ENCODE results near the gene SPART. TPM values are rescaled to one million over a fixed set of nuclear protein-coding genes. Genes with fewer than 3 reads are reported as not detected.

The SPART gene
- total and polyA plus RNA-seq, 2 donors from 2014 or later: 47.8 to 66.1 TPM

- DNase-seq (no peak), FAIRE-seq (no peak)
- Histone ChIP-seq H3K4me1 (ENCODE audit: control insufficient read depth in 2 of 3, insufficient read depth in 2 of 3, low read depth in 1 of 3, low read length in 3 of 3) (peaks cover 0 to 8% (median 3%) of the 10 kb centered on the region in 3 donors), H3K36me3 (ENCODE audit: control insufficient read depth in 2 of 3, insufficient read depth in 3 of 3, low read length in 3 of 3) (no peaks in the 10 kb centered on the region), H3K9me3 (ENCODE audit: control insufficient read depth in 2 of 3, insufficient read depth in 1 of 3, low read length in 3 of 3) (no peaks in the 10 kb centered on the region), H3K4me3 (ENCODE audit: low read length in 3 of 3) (no peak overlapping the region), H3K27ac (ENCODE audit: low read depth in 2 of 2, low read length in 2 of 2) (no peak overlapping the region), H3K27me3 (ENCODE audit: control insufficient read depth, insufficient read depth, low read length) (no peaks in the 10 kb centered on the region), H3K9ac (ENCODE audit: low read length in 3 of 3) (no peak overlapping the region)
- intact Hi-C loops (cut with DNase I): no loop called here
- TF ChIP-seq, protein P1, sequence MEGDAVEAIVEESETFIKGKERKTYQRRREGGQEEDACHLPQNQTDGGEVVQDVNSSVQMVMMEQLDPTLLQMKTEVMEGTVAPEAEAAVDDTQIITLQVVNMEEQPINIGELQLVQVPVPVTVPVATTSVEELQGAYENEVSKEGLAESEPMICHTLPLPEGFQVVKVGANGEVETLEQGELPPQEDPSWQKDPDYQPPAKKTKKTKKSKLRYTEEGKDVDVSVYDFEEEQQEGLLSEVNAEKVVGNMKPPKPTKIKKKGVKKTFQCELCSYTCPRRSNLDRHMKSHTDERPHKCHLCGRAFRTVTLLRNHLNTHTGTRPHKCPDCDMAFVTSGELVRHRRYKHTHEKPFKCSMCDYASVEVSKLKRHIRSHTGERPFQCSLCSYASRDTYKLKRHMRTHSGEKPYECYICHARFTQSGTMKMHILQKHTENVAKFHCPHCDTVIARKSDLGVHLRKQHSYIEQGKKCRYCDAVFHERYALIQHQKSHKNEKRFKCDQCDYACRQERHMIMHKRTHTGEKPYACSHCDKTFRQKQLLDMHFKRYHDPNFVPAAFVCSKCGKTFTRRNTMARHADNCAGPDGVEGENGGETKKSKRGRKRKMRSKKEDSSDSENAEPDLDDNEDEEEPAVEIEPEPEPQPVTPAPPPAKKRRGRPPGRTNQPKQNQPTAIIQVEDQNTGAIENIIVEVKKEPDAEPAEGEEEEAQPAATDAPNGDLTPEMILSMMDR (IDR thresholded peaks at IDR 0.05; ENCODE audit: borderline replicate concordance, extremely low read depth, insufficient read depth): no peak
Observed at GRCh38 chr13:36360903-36361302, 14.7 kb upstream of the SPART start.

- TF ChIP-seq, protein P1 (IDR thresholded peaks at IDR 0.05; ENCODE audit: borderline replicate concordance, extremely low read depth, insufficient read depth): no peak
- Histone ChIP-seq H3K27me3 (ENCODE audit: control insufficient read depth, insufficient read depth, low read length) (no peaks in the 10 kb centered on the region), H3K9ac (ENCODE audit: low read length in 3 of 3) (no peak overlapping the region), H3K4me1 (ENCODE audit: control insufficient read depth in 2 of 3, insufficient read depth in 2 of 3, low read depth in 1 of 3, low read length in 3 of 3) (peaks cover 0 to 8% (median 3%) of the 10 kb centered on the region in 3 donors), H3K4me3 (ENCODE audit: low read length in 3 of 3) (no peak overlapping the region), H3K9me3 (ENCODE audit: control insufficient read depth in 2 of 3, insufficient read depth in 1 of 3, low read length in 3 of 3) (no peaks in the 10 kb centered on the region), H3K27ac (ENCODE audit: low read depth in 2 of 2, low read length in 2 of 2) (no peak overlapping the region), H3K36me3 (ENCODE audit: control insufficient read depth in 2 of 3, insufficient read depth in 3 of 3, low read length in 3 of 3) (no peaks in the 10 kb centered on the region)
- intact Hi-C loops (cut with DNase I): no loop called here
- no peak for DNase-seq
- no peak for FAIRE-seq
Observed at GRCh38 chr13:36359301-36359950, 13.2 kb upstream of the SPART start.

DNA sequence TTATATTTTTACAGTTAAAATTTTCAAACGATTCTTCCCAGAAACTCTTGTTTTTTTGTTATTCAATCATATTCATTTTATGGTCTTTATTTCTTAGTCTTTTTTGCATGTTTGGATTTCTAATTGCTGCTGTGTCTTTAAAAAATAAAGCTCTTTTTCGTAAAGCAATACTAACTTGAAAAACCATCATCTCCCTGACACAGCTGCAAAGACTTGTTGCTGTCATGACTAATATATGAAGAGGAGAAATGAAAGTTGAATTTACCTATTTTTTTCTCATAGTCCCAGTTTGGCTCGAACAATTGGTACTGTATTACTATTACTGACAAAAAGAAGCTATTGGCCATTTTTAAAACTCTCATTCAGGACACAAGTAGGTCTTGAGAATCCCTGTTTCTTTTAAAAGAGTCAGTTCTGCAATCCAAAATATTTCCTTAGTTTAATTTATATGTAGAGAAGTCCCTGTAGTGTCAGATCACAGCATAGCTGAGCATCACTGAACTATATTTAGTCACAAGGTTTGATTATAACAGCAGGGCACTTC is 12.1 kb upstream of the SPART start:
- H3K27ac ChIP-seq (ENCODE audit: low read depth in 2 of 2, low read length in 2 of 2): peak overlapping the region in 1 of 2 donors; percentile 4
- TF ChIP-seq, protein P1 (IDR thresholded peaks at IDR 0.05; ENCODE audit: borderline replicate concordance, extremely low read depth, insufficient read depth): no peak
- H3K27me3 ChIP-seq (ENCODE audit: control insufficient read depth, insufficient read depth, low read length): no peaks in the 10 kb centered on the region
- no peaks in the 10 kb centered on the region for H3K36me3 ChIP-seq (ENCODE audit: control insufficient read depth in 2 of 3, insufficient read depth in 3 of 3, low read length in 3 of 3)
- no peak for FAIRE-seq
- no peak overlapping the region for H3K4me3 ChIP-seq (ENCODE audit: low read length in 3 of 3)
- peaks cover 0 to 8% (median 3%) of the 10 kb centered on the region in 3 donors for H3K4me1 ChIP-seq (ENCODE audit: control insufficient read depth in 2 of 3, insufficient read depth in 2 of 3, low read depth in 1 of 3, low read length in 3 of 3)
- intact Hi-C loops (cut with DNase I): no loop called here
- no peak for DNase-seq
- H3K9ac ChIP-seq (ENCODE audit: low read length in 3 of 3): no peak overlapping the region
- no peaks in the 10 kb centered on the region for H3K9me3 ChIP-seq (ENCODE audit: control insufficient read depth in 2 of 3, insufficient read depth in 1 of 3, low read length in 3 of 3)

Data from kidney (tissue), 14 donors.